ENCODE results near the gene CCNL2. TPM values are rescaled to one million over a fixed set of nuclear protein-coding genes. Genes with fewer than 3 reads are reported as not detected.

CCNL2 gene
- total RNA-seq, result 102 and 177 TPM in 2 replicates

DNA sequence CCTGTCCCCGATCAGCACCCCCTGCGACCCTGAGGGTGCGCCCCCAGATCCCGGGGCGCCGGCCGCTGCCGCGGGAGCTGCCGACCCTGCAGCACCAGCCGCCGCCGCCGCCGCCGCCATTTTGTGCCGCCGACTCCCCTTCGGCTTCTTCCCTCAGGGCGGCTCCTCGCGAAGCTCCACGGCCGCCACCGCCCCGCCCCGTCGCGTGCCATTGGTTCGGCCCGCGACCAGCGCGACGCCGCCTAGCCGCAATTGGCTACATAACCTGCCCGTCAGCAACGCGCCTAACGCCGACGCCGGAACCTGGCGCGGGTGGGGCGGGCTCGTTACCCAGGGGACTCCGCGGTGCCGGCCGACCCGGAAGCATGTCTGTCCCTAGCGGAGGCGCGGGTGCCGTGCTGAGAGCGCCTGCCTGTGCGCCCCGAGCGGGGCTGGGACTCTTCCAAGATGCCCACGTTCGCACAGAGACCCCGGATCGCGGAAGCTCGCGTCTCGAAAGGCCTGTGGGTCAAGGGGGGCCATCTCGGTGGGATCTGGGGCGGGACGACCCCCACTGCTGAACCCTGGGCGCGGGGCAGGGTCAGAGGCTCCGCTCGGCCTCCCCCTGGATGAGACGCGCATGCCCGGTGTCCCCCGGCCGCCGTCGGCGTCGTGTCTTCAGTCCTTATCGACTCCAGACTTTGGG, at the start of gene CCNL2:
CCNL2 (minus strand) TSS at position 149 of the 685 bp plus-strand sequence; CDS start at position 120, 29 bp downstream.

DNA sequence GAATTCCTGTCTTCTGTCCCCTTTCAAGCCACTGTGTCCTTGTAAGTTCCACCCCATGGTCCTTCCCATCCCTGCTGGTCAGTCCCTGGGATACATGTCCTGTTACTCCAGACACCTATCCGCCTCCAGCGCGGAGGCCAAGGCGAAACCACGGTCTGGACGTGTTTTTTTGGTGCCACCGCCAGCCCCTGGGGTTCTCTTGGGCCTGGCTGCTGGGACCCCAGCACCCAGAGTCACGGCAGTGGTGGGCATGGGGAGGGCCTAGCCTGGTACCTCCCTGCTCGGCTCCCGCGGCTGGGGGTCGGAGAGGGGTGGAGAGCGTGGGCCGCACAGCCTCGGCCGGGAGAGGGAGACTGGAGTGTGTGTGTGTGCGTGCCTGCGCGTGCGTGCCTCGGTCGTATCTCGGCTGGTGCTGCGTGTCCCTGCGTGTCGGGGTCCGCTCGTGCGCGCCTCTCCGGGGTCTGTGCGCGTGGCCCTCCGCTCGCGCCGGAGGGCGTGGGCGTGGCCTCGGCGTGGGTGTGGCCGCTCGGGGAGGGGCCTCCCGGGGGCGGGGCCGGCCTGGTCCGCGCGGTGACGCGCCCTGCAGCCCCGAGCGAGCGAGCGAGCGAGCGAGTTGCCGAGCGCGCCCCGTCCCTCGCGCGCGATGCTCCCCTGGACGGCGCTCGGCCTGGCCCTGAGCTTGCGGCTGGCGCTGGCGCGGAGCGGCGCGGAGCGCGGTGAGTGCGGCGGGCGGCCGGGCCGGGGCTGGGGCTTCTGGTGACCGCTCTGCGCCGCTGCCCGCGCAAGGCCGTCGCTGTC, 36.2 kb upstream of the CCNL2 start, which contains the start of gene VWA1:
VWA1 (plus strand) TSS at position 585 of the 798 bp plus-strand sequence; CDS start at position 644, 59 bp downstream.

DNA sequence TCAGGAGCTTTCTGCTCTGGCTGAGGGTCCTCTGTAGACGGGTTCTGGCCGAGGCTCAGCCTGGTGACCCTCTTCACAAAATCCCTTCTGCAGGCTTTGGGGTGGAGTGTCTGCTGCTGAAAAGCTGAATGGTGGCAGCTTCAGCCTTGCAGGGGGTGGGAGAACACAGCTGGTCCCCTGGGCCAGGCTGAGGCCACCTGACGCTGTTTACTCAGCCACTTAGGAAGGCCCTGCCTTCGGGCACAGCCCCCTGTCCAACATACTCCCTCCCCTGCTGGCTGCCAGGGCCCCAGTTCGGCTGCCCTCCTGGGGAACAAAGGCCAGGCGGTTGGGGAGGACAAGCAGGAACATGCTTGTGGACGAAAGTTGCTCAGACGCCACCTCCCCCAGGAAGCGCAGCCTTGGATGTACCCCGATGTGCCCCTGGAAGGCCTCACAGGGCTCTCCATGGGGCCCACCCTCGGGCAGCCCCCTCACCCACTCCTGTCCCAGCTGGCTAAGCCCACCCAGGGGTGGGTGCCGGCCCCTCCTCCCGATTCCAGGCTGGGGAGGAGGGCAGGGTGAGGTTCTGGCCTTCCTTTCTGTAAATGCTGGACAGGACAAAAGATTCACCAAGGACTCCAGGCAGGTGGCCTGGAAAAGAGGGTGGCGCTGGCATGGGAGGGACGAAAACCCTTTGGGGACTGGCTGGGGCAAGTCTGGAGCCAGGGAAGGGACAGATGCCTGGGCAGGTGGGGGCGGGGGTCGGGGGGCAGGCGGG, 22.2 kb upstream of the CCNL2 start, which contains the start of gene ANKRD65:
ANKRD65 (minus strand) TSS at position 130 of the 760 bp plus-strand sequence. CDS start 271 bp downstream, outside the sequence.

DNA sequence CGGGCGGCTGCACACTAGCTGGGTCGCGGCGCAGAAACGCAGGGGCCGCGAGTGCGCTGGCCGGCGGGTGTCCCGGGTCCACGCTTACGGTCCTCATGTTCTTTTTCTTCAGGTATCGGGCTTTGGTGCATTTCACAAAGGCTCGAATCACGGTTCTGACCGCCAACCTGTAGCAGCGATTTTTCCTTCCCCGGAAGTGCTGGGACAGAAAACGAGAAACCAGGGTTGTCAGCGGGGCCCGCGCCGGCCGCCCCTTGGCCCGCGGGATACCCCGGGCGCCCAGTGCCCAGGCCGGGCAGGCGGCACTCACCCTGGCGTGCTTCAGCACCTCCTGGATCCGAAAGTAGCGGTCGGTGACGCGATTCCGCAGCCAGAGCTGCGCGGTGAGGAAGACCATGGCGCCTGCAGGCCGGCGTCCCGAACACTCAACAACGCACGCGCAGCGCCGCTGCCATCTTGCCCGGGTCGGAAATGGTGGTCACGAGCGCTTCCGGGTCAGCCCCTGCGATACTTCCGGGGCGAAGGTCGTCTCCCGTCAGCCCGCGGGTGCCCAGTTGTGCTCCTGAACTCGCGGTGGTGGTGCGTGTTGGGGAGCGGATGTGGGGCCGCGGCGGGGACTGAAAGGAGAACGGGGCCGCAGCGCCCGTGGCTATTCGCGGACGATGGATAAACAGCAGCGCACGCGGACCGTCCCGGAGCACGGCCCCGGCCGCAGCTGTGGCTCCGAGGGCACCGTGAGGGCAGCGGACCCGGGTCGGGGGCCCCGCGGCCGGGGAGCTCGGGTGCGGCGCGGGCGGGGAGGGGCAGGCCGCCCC, 7.9 kb upstream of the CCNL2 start, which contains the start of gene MRPL20:
MRPL20 (minus strand) TSS at position 473 of the 815 bp plus-strand sequence; CDS start at position 397, 76 bp downstream.

DNA sequence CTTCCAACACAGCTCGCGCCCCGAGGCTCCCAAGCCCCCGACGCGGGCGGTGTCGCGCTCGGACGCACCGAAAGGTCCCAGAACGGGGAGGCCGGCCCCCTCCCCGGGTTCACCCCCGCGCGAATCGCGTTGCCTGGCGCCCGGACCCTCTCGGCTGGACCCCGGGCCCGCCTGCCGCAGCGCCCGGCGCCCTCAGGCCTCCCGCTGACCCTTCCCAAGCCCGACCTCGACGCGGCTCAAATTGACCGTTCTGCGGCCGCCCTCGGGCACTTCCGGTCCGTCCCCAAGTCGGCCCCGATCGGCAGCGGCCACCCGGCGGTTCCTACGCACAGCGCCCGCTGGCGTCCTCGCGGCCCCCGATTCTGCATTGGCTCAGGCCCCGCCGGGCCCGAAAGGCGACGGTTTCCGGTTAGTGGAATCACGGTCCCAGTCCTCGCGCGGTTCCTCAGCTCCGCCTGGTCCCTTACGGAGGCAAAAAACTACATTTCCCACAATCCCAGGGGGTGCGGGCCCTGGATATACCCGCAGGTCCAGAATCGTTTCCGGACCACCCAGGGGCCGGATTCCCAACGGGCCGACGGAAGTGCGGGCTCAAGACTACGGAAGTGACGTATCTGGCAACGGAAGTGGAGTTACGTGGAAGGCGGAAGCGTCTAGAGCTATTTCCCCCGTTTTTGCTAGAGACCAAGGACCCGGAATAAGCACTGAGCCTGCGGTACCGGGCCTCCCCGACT, 24.0 kb downstream of the CCNL2 start, which contains the start of gene AURKAIP1:
AURKAIP1 (minus strand) TSS at position 279 of the 734 bp plus-strand sequence. CDS start 451 bp downstream, outside the sequence.

DNA sequence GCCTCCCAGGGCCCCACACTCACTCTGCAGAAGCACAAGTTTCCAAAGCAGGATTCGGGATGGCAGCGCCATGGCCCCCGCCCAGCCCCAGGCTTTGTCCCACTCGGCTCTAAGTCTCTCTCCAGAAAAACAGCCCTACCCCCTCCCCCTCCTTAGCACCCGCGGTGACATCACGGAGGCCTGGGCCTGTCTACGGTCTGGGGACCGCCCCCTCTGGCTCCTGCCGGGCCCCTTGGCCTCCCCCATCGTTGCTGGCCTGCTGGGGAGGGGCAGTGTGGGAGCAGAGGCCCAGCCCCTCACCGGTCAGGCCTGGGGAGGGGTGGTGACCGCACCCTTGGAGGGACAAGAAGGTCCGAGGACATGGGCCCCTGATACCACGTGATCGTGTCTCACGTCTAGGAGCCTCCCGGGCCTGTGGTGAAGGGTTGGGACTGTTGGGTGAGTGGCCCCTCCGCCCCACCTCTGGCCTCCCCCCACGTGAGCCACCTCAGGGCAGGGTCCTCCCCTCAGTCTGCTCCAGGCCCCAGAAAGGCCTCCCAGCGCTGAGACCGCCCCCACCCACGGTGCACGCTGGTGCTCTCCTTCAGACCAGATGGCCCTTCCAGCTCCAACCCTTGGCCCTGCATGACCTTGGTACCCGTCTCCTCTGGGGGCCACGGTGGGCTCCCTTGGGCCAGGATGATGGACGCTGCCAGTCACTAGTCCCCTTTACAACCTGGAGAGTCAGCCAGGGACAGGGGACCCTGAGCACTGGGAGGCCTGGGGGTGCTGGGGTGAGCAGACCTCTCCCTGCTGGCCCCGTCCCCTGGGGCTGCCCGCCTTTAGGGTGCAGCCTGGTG, 40.5 kb downstream of the CCNL2 start, which contains the start of gene MXRA8:
MXRA8 (minus strand) TSS at position 123 of the 839 bp plus-strand sequence; CDS start at position 72, 51 bp downstream.

DNA sequence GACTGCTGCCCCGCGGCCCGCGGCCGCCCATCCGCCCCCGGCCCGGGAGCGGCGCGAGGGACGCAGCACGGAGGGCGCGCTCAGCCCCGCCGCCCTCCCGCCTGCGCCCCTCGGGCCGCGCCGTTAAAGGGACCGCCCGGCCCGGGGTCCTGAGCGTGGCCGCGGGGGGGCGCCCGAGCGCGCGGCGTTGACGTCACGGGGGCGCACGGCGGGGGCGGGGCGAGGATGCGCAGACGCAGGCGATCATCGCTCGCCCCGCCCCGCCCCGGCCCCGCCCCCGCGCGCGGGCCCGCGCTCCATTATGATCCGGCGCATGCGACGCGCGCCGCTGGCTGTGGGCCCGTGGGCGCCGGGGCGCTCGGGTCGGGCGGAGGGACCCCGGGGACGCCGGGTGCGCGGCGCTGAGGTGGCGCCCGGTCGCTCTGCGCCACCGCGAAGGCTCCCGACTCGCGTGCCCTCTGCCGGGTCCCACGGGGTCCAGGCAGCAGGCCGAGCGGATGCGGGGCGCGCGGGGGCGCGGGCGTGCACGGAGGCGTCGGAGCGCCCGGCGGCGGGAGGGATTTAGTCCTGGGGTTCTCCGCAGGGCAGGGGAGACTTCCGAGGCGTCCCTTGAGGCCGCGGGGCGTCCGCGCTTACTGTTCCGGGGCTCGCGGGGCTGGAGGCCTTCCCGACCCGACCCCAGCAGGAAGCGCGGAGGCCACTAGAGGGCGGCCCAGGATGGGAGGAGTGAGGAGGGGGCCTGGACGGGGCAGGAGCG, 49.7 kb downstream of the CCNL2 start, which contains the start of gene DVL1:
DVL1 (minus strand) TSS at position 163 of the 757 bp plus-strand sequence. CDS start 353 bp downstream, outside the sequence.

Other genes with a start within 250 kb of the CCNL2 start
- gene TTLL10, start 225.5 kb downstream of the CCNL2 start, total RNA-seq, result not detected in 2 replicates
- gene TNFRSF18, start 192.7 kb downstream of the CCNL2 start, total RNA-seq, result not detected in 2 replicates
- gene TNFRSF4, start 185.2 kb downstream of the CCNL2 start, total RNA-seq, result not detected in 2 replicates
- gene SDF4, start 167.3 kb downstream of the CCNL2 start, total RNA-seq, result 117 and 120 TPM in 2 replicates
- gene B3GALT6, start 167.1 kb downstream of the CCNL2 start, total RNA-seq, result 21.4 and 25.5 TPM in 2 replicates
- 0.79 and 1.7 TPM in 2 replicates for gene C1QTNF12, start 152.6 kb downstream of the CCNL2 start, total RNA-seq
- 35.6 and 36.9 TPM in 2 replicates for gene UBE2J2, start 125.5 kb downstream of the CCNL2 start, total RNA-seq
- gene SCNN1D, start 118.9 kb downstream of the CCNL2 start, total RNA-seq, result 0.79 and 1.8 TPM in 2 replicates
- gene ACAP3, start 91.4 kb downstream of the CCNL2 start, total RNA-seq, result 75.7 and 101 TPM in 2 replicates
- 42.4 and 62.1 TPM in 2 replicates for gene PUSL1, start 90.7 kb downstream of the CCNL2 start, total RNA-seq
- 79.4 and 79.7 TPM in 2 replicates for gene INTS11, start 74.7 kb downstream of the CCNL2 start, total RNA-seq
- gene CPTP, start 74.5 kb downstream of the CCNL2 start, total RNA-seq, result 23.2 and 28.3 TPM in 2 replicates
- gene TAS1R3, start 68.1 kb downstream of the CCNL2 start, total RNA-seq, result 0.11 and 0.39 TPM in 2 replicates
- 111 and 118 TPM in 2 replicates for gene DVL1, start 49.9 kb downstream of the CCNL2 start, total RNA-seq
- 461 and 718 TPM in 2 replicates for gene MXRA8, start 40.8 kb downstream of the CCNL2 start, total RNA-seq
- 75.4 and 118 TPM in 2 replicates for gene AURKAIP1, start 24.1 kb downstream of the CCNL2 start, total RNA-seq
- 69.1 and 77.3 TPM in 2 replicates for gene MRPL20, start 8.0 kb upstream of the CCNL2 start, total RNA-seq
- gene ANKRD65, start 21.9 kb upstream of the CCNL2 start, total RNA-seq, result 1.6 and 2.7 TPM in 2 replicates
- gene VWA1, start 36.4 kb upstream of the CCNL2 start, total RNA-seq, result 46.0 and 64.8 TPM in 2 replicates
- gene ATAD3C, start 50.4 kb upstream of the CCNL2 start, total RNA-seq, result 3.5 TPM in 2 replicates
- gene ATAD3B, start 72.4 kb upstream of the CCNL2 start, total RNA-seq, result 18.5 and 24.0 TPM in 2 replicates
- 14.5 and 29.3 TPM in 2 replicates for gene ATAD3A, start 112.8 kb upstream of the CCNL2 start, total RNA-seq
- 2.1 and 3.9 TPM in 2 replicates for gene TMEM240, start 141.3 kb upstream of the CCNL2 start, total RNA-seq
- gene SSU72, start 175.5 kb upstream of the CCNL2 start, total RNA-seq, result 57.3 and 98.7 TPM in 2 replicates
- 2.7 and 5.3 TPM in 2 replicates for gene FNDC10, start 200.8 kb upstream of the CCNL2 start, total RNA-seq
- gene MIB2, start 216.2 kb upstream of the CCNL2 start, total RNA-seq, result 74.2 and 111 TPM in 2 replicates
- gene MMP23B, start 232.8 kb upstream of the CCNL2 start, total RNA-seq, result 59.8 and 73.0 TPM in 2 replicates

Data from placental epithelial cell (primary cell).